H1 (cell line): ENCODE data around the gene PLEKHG5. TPM values are rescaled to one million over a fixed set of nuclear protein-coding genes. Genes with fewer than 3 reads are reported as not detected.

Experiments
- CTCF ChIA-PET: fragments of 300-600 bp; sonication (Branson Sonifier 250); formaldehyde crosslinking; loops from one replicate; lab custom pipeline; 2021; ENCODE audit not compliant: partially characterized antibody; lab: Charles Lee
- POLR2A ChIA-PET: fragments of 300-600 bp; sonication (Branson Sonifier 250); formaldehyde crosslinking; loops from one replicate; lab custom pipeline; 2021; ENCODE audit warnings: inconsistent platforms; ENCODE audit not compliant: partially characterized antibody; lab: Charles Lee
- DNase-seq, 2 experiments: peaks; one replicate each; pipeline versions ENCODE4 v3.0.0 to v3.0.0-alpha.2; 2010 to 2022; ENCODE audit warnings: low spot score in 2 of 2, low read depth in 1 of 2, mixed read lengths in 1 of 2
- FAIRE-seq: peaks from 2 replicates; lab custom pipeline; 2011; peaks lifted over from hg19 to GRCh38; lab: Jason Lieb, UNC
- H2AFZ ChIP-seq: 2 replicates; pipeline ENCODE4 v1.8.1; 2012; ENCODE audit warnings: low read length, inconsistent platforms
- H2AK5ac ChIP-seq: 2 replicates; pipeline ENCODE4 v1.6.1; 2013; ENCODE audit warnings: low read depth, low read length
- H2BK120ac ChIP-seq: replicated peaks from 2 replicates; pipeline ENCODE3; 2013; ENCODE audit warnings: low read depth, low read length, inconsistent platforms
- H2BK12ac ChIP-seq: 2 replicates; pipeline ENCODE4 v1.6.1; 2013; ENCODE audit warnings: low read depth, low read length
- H2BK15ac ChIP-seq: 2 replicates; pipeline ENCODE4 v1.6.1; 2013; ENCODE audit warnings: low read length
- H2BK20ac ChIP-seq: 2 replicates; pipeline ENCODE4 v1.6.1; 2013; ENCODE audit warnings: low read length
- H2BK5ac ChIP-seq: 2 replicates; pipeline ENCODE4 v1.6.1; 2013; ENCODE audit warnings: low read depth, low read length
- H3K14ac ChIP-seq: 2 replicates; pipeline ENCODE4 v1.6.1; 2013; ENCODE audit warnings: inconsistent platforms; ENCODE audit not compliant: insufficient read length
- H3K18ac ChIP-seq: 2 replicates; pipeline ENCODE4 v1.6.1; 2013; ENCODE audit warnings: low read length; ENCODE audit errors: extremely low read depth
- H3K23ac ChIP-seq: 2 replicates; pipeline ENCODE4 v1.6.1; 2013; ENCODE audit warnings: inconsistent platforms; ENCODE audit not compliant: insufficient read length
- H3K23me2 ChIP-seq: 2 replicates; pipeline ENCODE4 v1.6.1; 2013; ENCODE audit warnings: low read depth, low read length
- H3K27ac ChIP-seq: 2 replicates; pipeline ENCODE4 v1.6.1; 2011; ENCODE audit warnings: low read depth, low read length, inconsistent platforms
- H3K27me3 ChIP-seq, 4 experiments: replicated peaks in 1 of 4; 1 replicate in 1 of 4; 2 replicates in 3 of 4; pipeline versions ENCODE4 v1.6.1 to v1.8.1; 2011 to 2013; ENCODE audit warnings: low read length in 3 of 4, mild to moderate bottlenecking in 3 of 4, inconsistent platforms in 2 of 4, mixed read lengths in 2 of 4, moderate library complexity in 1 of 4; ENCODE audit not compliant: control insufficient read depth in 3 of 4, insufficient read depth in 3 of 4; ENCODE audit errors: extremely low read depth in 1 of 4
- H3K36me3 ChIP-seq, 4 experiments: 2 replicates each; pipeline versions ENCODE4 v1.6.1 to v1.8.1; 2011 to 2013; ENCODE audit warnings: mild to moderate bottlenecking in 4 of 4, low read length in 3 of 4, moderate library complexity in 2 of 4, control low read depth in 1 of 4, inconsistent platforms in 1 of 4; ENCODE audit not compliant: insufficient read depth in 4 of 4, control insufficient read depth in 2 of 4
- H3K4ac ChIP-seq: replicated peaks from 2 replicates; pipeline ENCODE3; 2013; ENCODE audit warnings: low read length, low read depth, mixed read lengths, inconsistent platforms; ENCODE audit not compliant: insufficient read length
- H3K4me1 ChIP-seq, 4 experiments: replicated peaks in 1 of 4; 1 replicate in 1 of 4; 2 replicates in 3 of 4; pipeline versions ENCODE4 v1.6.1 to v1.8.1; 2011 to 2013; ENCODE audit warnings: low read length in 3 of 4, inconsistent platforms in 2 of 4, mixed read lengths in 1 of 4; ENCODE audit not compliant: insufficient read depth in 4 of 4, control insufficient read depth in 3 of 4
- H3K4me2 ChIP-seq, 2 experiments: 2 replicates each; pipeline versions ENCODE4 v1.6.1 to v1.8.1; 2011 to 2013; ENCODE audit warnings: low read depth in 2 of 2, low read length in 2 of 2, control low read depth in 1 of 2, inconsistent platforms in 1 of 2, mild to moderate bottlenecking in 1 of 2; ENCODE audit not compliant: insufficient read depth in 1 of 2
- H3K4me3 ChIP-seq, 4 experiments: fragments of 200-600, 300-600 bp in 1 of 4; sonication (generic), shearing (Covaris generic), sonication (Bioruptor Twin) in 1 of 4; 2 replicates each; pipeline versions ENCODE4 v1.5.1 to v1.8.1; 2011 to 2016; ENCODE audit warnings: low read length in 4 of 4, low read depth in 3 of 4, control low read depth in 2 of 4, inconsistent platforms in 2 of 4, mild to moderate bottlenecking in 2 of 4, mixed read lengths in 1 of 4, moderate library complexity in 1 of 4; ENCODE audit not compliant: insufficient read depth in 2 of 4; ENCODE audit errors: extremely low read depth in 1 of 4
- H3K56ac ChIP-seq: replicated peaks from 2 replicates; pipeline ENCODE3; 2013; ENCODE audit warnings: low read depth, mild to moderate bottlenecking, mixed read lengths, low read length, inconsistent platforms; ENCODE audit not compliant: insufficient read length
- H3K79me1 ChIP-seq: 2 replicates; pipeline ENCODE4 v1.6.1; 2013; ENCODE audit warnings: low read depth, low read length, control low read depth
- H3K79me2 ChIP-seq, 2 experiments: 2 replicates each; pipeline versions ENCODE4 v1.6.1 to v1.8.1; 2012 to 2013; ENCODE audit warnings: low read length in 2 of 2, mild to moderate bottlenecking in 2 of 2, inconsistent platforms in 1 of 2; ENCODE audit not compliant: insufficient read depth in 2 of 2, control insufficient read depth in 1 of 2
- H3K9ac ChIP-seq, 4 experiments: replicated peaks in 1 of 4; 1 replicate in 1 of 4; 2 replicates in 3 of 4; pipeline versions ENCODE4 v1.6.1 to v1.8.1; 2011 to 2013; ENCODE audit warnings: low read depth in 3 of 4, low read length in 3 of 4, control low read depth in 2 of 4, mild to moderate bottlenecking in 2 of 4, moderate library complexity in 2 of 4, inconsistent platforms in 1 of 4; ENCODE audit errors: extremely low read depth in 1 of 4
- H3K9me3 ChIP-seq, 2 experiments: 2 replicates each; pipeline versions ENCODE4 v1.6.1 to v1.8.1; 2012 to 2013; ENCODE audit warnings: mild to moderate bottlenecking in 2 of 2, moderate library complexity in 2 of 2, control low read depth in 1 of 2, inconsistent platforms in 1 of 2, low read depth in 1 of 2, low read length in 1 of 2, mixed read lengths in 1 of 2; ENCODE audit not compliant: insufficient read depth in 2 of 2
- H4K20me1 ChIP-seq, 2 experiments: replicated peaks in 1 of 2; 2 replicates each; pipeline versions ENCODE3 to v1.8.1; 2011 to 2013; ENCODE audit warnings: inconsistent platforms in 2 of 2, low read length in 2 of 2, mild to moderate bottlenecking in 1 of 2; ENCODE audit not compliant: insufficient read depth in 2 of 2, control insufficient read depth in 1 of 2
- H4K5ac ChIP-seq: 2 replicates; pipeline ENCODE4 v1.6.1; 2013; ENCODE audit warnings: low read length, low read depth, mixed read lengths, inconsistent platforms; ENCODE audit not compliant: insufficient read length
- H4K8ac ChIP-seq: 2 replicates; pipeline ENCODE4 v1.8.0; 2013; ENCODE audit warnings: mild to moderate bottlenecking, moderate library complexity, low read length, inconsistent platforms; ENCODE audit not compliant: insufficient read depth; ENCODE audit errors: extremely low read depth
- H4K91ac ChIP-seq: replicated peaks from 2 replicates; pipeline ENCODE3; 2013; ENCODE audit warnings: low read length, mixed read lengths, inconsistent platforms; ENCODE audit not compliant: insufficient read length
- BACH1 ChIP-seq: IDR thresholded peaks from 2 replicates; pipeline ENCODE4 v1.6.1; 2012; ENCODE audit warnings: low read length, improper control_type of control experiment
- CHD2 ChIP-seq: IDR thresholded peaks from 2 replicates; pipeline ENCODE4 v1.6.1; 2012; ENCODE audit warnings: low read length, improper control_type of control experiment
- EZH2 ChIP-seq: fragments of 200-600 bp; sonication (generic); IDR thresholded peaks from 2 replicates; pipeline ENCODE4 v1.7.1; 2012; ENCODE audit warnings: low read depth, mild to moderate bottlenecking, moderate library complexity, low read length, inconsistent platforms; ENCODE audit not compliant: severe bottlenecking
- KDM4A ChIP-seq: IDR thresholded peaks from one replicate; pipeline ENCODE4 v1.7.1; 2012; ENCODE audit warnings: low read depth, mild to moderate bottlenecking, moderate library complexity, low read length, inconsistent platforms; ENCODE audit not compliant: severe bottlenecking
- PHF8 ChIP-seq: fragments of 200-600 bp; sonication (generic); conservative IDR thresholded peaks from 2 replicates; pipeline ENCODE4 v1.7.1; 2012; ENCODE audit warnings: low read depth, mild to moderate bottlenecking, inconsistent platforms, low read length, moderate library complexity
- POLR2A ChIP-seq, 2 experiments: IDR thresholded peaks; 1 replicate in 1 of 2; 2 replicates in 1 of 2; pipeline ENCODE4 v1.6.1; 2011; ENCODE audit warnings: low read depth in 2 of 2, low read length in 2 of 2, mild to moderate bottlenecking in 2 of 2; ENCODE audit errors: control extremely low read depth in 1 of 2
- RBBP5 ChIP-seq: IDR thresholded peaks from 2 replicates; pipeline ENCODE4 v1.7.1; 2012; ENCODE audit warnings: low read depth, mild to moderate bottlenecking, inconsistent platforms, low read length, moderate library complexity, borderline replicate concordance
- SIN3A ChIP-seq, 2 experiments: IDR thresholded peaks in 1 of 2; conservative IDR thresholded peaks in 1 of 2; 2 replicates each; pipeline ENCODE4 v1.6.1; 2011 to 2012; ENCODE audit warnings: low read length in 2 of 2, improper control_type of control experiment in 1 of 2, low read depth in 1 of 2, mild to moderate bottlenecking in 1 of 2
- WGBS, 2 experiments: shearing (Covaris generic) in 1 of 2; methylation state at CpG; one replicate each; pipeline versions ENCODE4 v1.1.6 to v1.1.7; 2013 to 2015; ENCODE audit warnings: low lambda C conversion rate in 2 of 2, mixed read lengths in 2 of 2, inconsistent platforms in 1 of 2, low coverage in 1 of 2, missing lambda C conversion rate in 1 of 2; ENCODE audit not compliant: insufficient replicate concordance in 2 of 2, insufficient coverage in 1 of 2, insufficient read length in 1 of 2; ENCODE audit errors: extremely low coverage in 1 of 2, missing lambda C conversion rate in 1 of 2; 5-methylcytosine and 5-hydroxymethylcytosine counted together
- polyA plus RNA-seq, 7 experiments: library from polyadenylated mRNA; depleted of rRNA in 3 of 7; stranded (reverse) in 5 of 7; unstranded in 2 of 7; fragments of >200 nt in 5 of 7; fragments of 200-250 nt in 2 of 7; gene quantifications; 1 replicate in 5 of 7; 2 replicates in 1 of 7; 4 replicates in 1 of 7; pipeline versions ENCODE4 v1.2.1 to v1.2.3, GENCODE V29; 2011 to 2013; ENCODE audit warnings: missing spikeins in 2 of 7, mixed read lengths in 2 of 7
- total RNA-seq: library from RNA; stranded (reverse); fragmentation: NEBNext Ultra II Directional; extraction: Animal tissue kit (Norgen Biotek cat#: 25700); gene quantifications from 2 replicates; pipeline ENCODE4 v1.2.1, GENCODE V29; 2021

Gene PLEKHG5
- total and polyA plus RNA-seq, 2 of the 8 experiments (the other 6 are each of a cell fraction or from before 2014, with no cell fraction given), result 10.4 to 13.8 TPM

DNA sequence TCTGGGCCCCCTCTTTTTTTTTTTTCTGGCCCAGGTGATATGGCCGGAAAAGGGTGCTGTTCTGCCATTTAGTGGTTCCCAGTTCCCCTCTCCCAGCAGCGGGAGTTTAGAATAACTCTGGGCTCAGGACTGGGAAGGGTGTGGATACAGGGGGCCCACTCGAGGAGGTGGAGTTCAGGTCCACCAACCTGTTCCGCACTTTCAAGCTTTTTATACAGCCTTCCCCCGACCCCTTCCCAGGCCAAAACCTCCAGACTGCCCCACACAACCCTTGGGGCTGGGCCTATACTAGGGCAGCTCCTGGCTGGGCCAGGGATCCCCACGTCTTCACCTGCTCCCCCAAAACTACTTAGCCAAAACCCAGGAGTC lies 402 bp downstream of the PLEKHG5 start:
- Histone ChIP-seq H4K5ac (no peak overlapping the region), H2BK20ac (no peak overlapping the region; the same call in 1 of the 2 replicates), H3K9me3 (no peaks in the 10 kb centered on the region), H3K56ac (no peak overlapping the region), H2BK5ac (0 out of 2 replicates have a peak overlapping the region, but pooled peaks have one; percentile 48), H4K91ac (peak overlapping the region; percentile 52), H3K79me1 (no peaks in the 10 kb centered on the region; the same call in 1 of the 2 replicates), H3K4me2 (peak overlapping the region; percentile 80 to 92), H3K4ac (no peak overlapping the region), H3K27ac (no peak overlapping the region), H4K8ac (no peak overlapping the region; the same call in 1 of the 2 replicates)
- DNase-seq, result no peak
- no peak for FAIRE-seq
- POLR2A ChIA-PET, result interaction anchor here (0.6 to 1.6 kb wide), 10 partner anchors 11 to 119 kb away, joined by 3 to 8 read pairs (median 4); no protein-coding TSS in a partner anchor
- TF ChIP-seq EZH2, result no peak
- 0 out of 2 replicates have a peak, but pooled peaks have one; percentile 24 for TF ChIP-seq RBBP5
- TF ChIP-seq POLR2A (IDR thresholded peaks at IDR 0.05; ENCODE audit: control extremely low read depth in 1 of 2, low read depth in 2 of 2, low read length in 2 of 2), result no peak
- TF ChIP-seq PHF8, result 0 out of 2 replicates have a peak, but pooled peaks have one; percentile 13
- no peak for TF ChIP-seq SIN3A (conservative IDR thresholded peaks at IDR 0.05 in 1 of 2, IDR thresholded peaks at IDR 0.05 in 1 of 2; ENCODE audit: low read depth in 1 of 2, low read length in 2 of 2)
- no peak for TF ChIP-seq BACH1
- TF ChIP-seq CHD2, result no peak
- TF ChIP-seq KDM4A, result peak; percentile 1
- TF ChIP-seq, all 59 proteins: peak for 3
- CTCF ChIA-PET, result interaction anchor here (0.6 to 12.0 kb wide), 18 partner anchors 8 to 143 kb away, joined by 3 to 168 read pairs (median 5); partner anchors contain the start of gene NOL9
- no peak overlapping the region for H3K14ac ChIP-seq
- peaks cover 0 to 5% (median 4%) of the 10 kb centered on the region in 4 experiments; a peak in 5 of 7 replicates for H3K27me3 ChIP-seq
- peaks cover 11% of the 10 kb centered on the region; the same call in 1 of the 2 replicates for H3K23me2 ChIP-seq
- peak overlapping the region; percentile 45 to 80 (median 68) for H3K4me3 ChIP-seq
- H2BK15ac ChIP-seq, result no peak overlapping the region; the same call in 1 of the 2 replicates
- peak overlapping the region; percentile 83; the same call in 1 of the 2 replicates for H2AK5ac ChIP-seq
- 23% methylated on average over 6 of the region's 6 CpGs; no CpG with 5 or more reads in 1 of the 2 experiments for WGBS, 2 experiments
- H3K79me2 ChIP-seq, result no peaks in the 10 kb centered on the region
- H2BK120ac ChIP-seq, result no peak overlapping the region
- H2BK12ac ChIP-seq, result 0 out of 2 replicates have a peak overlapping the region, but pooled peaks have one; percentile 40
- H3K23ac ChIP-seq, result no peak overlapping the region
- H4K20me1 ChIP-seq, result peaks cover 2 to 6% of the 10 kb centered on the region in 2 experiments
- no peak overlapping the region for H3K9ac ChIP-seq
- H3K36me3 ChIP-seq, result no peaks in the 10 kb centered on the region
- no peak overlapping the region for H2AFZ ChIP-seq
- peaks cover 0 to 34% (median 19%) of the 10 kb centered on the region in 4 experiments; a peak in 6 of 7 replicates for H3K4me1 ChIP-seq
- H3K18ac ChIP-seq, result no peak overlapping the region
